Mesenchymal stem cell (in vitro differentiated cells and primary cell): Measurements from ENCODE around the gene TSHZ1.

ENCODE experiments used
- DNase-seq: peaks from one replicate; pipeline ENCODE4 v3.0.0-alpha.2; 2013
- H2AFZ ChIP-seq: one replicate; pipeline ENCODE4 v1.6.1; 2013; ENCODE audit warnings: low read depth, mild to moderate bottlenecking, control low read depth, inconsistent platforms, low read length, moderate library complexity
- H2AK5ac ChIP-seq: 2 replicates; pipeline ENCODE4 v1.6.1; 2013; ENCODE audit warnings: low read length, moderate library complexity, mild to moderate bottlenecking, inconsistent platforms; ENCODE audit not compliant: severe bottlenecking
- H2BK120ac ChIP-seq: one replicate; pipeline ENCODE4 v1.6.1; 2013; ENCODE audit warnings: low read depth, mild to moderate bottlenecking, inconsistent platforms, low read length, moderate library complexity
- H2BK12ac ChIP-seq, 2 experiments: one replicate each; pipeline ENCODE4 v1.6.1; 2013; ENCODE audit warnings: inconsistent platforms in 2 of 2, low read length in 2 of 2, mild to moderate bottlenecking in 2 of 2, moderate library complexity in 2 of 2, control low read depth in 1 of 2
- H2BK15ac ChIP-seq: one replicate; pipeline ENCODE4 v1.6.1; 2013; ENCODE audit warnings: mild to moderate bottlenecking, low read depth, inconsistent platforms; ENCODE audit not compliant: poor library complexity, severe bottlenecking
- H2BK5ac ChIP-seq: 2 replicates; pipeline ENCODE4 v1.6.1; 2013; ENCODE audit warnings: low read depth, mild to moderate bottlenecking, low read length, control low read depth, inconsistent platforms; ENCODE audit not compliant: poor library complexity, severe bottlenecking
- H3K14ac ChIP-seq, 2 experiments: one replicate each; pipeline ENCODE4 v1.6.1; 2013; ENCODE audit warnings: inconsistent platforms in 2 of 2, low read length in 2 of 2, control low read depth in 1 of 2, mild to moderate bottlenecking in 1 of 2, moderate library complexity in 1 of 2
- H3K18ac ChIP-seq, 2 experiments: one replicate each; pipeline ENCODE4 v1.6.1; 2013; ENCODE audit warnings: inconsistent platforms in 2 of 2, low read length in 2 of 2, control low read depth in 1 of 2, low read depth in 1 of 2, mild to moderate bottlenecking in 1 of 2
- H3K23ac ChIP-seq, 2 experiments: one replicate each; pipeline ENCODE4 v1.6.1; 2013; ENCODE audit warnings: inconsistent platforms in 2 of 2, low read length in 2 of 2, mild to moderate bottlenecking in 2 of 2, moderate library complexity in 2 of 2, control low read depth in 1 of 2
- H3K27ac ChIP-seq: 2 replicates; pipeline ENCODE4 v1.5.1; 2013; ENCODE audit warnings: mild to moderate bottlenecking, moderate library complexity, low read length, control low read depth, inconsistent platforms; ENCODE audit not compliant: poor library complexity, severe bottlenecking
- H3K27me3 ChIP-seq, 2 experiments: 2 replicates each; pipeline versions ENCODE4 v1.6.1 to v1.7.0; 2013; ENCODE audit warnings: low read length in 2 of 2, mild to moderate bottlenecking in 2 of 2, moderate library complexity in 2 of 2, control low read depth in 1 of 2, inconsistent platforms in 1 of 2; ENCODE audit not compliant: control insufficient read depth in 1 of 2, insufficient read depth in 1 of 2
- H3K36me3 ChIP-seq, 2 experiments: 2 replicates each; pipeline versions ENCODE4 v1.6.1 to v1.7.0; 2013; ENCODE audit warnings: low read length in 2 of 2, control low read depth in 1 of 2, inconsistent platforms in 1 of 2, low read depth in 1 of 2, mild to moderate bottlenecking in 1 of 2; ENCODE audit not compliant: insufficient read depth in 2 of 2, control insufficient read depth in 1 of 2
- H3K4ac ChIP-seq, 2 experiments: one replicate each; pipeline ENCODE4 v1.6.1; 2013; ENCODE audit warnings: inconsistent platforms in 2 of 2, low read length in 2 of 2, mild to moderate bottlenecking in 2 of 2, moderate library complexity in 2 of 2, control low read depth in 1 of 2, low read depth in 1 of 2
- H3K4me1 ChIP-seq: 2 replicates; pipeline ENCODE4 v1.6.1; 2013; ENCODE audit warnings: low read depth, low read length, control low read depth; ENCODE audit not compliant: control insufficient read depth, insufficient read depth
- H3K4me2 ChIP-seq: 2 replicates; pipeline ENCODE4 v1.6.1; 2013; ENCODE audit warnings: low read length, mild to moderate bottlenecking, inconsistent platforms; ENCODE audit not compliant: poor library complexity, severe bottlenecking
- H3K4me3 ChIP-seq, 2 experiments: 2 replicates each; pipeline versions ENCODE4 v1.5.1 to v1.7.0; 2013; ENCODE audit warnings: low read length in 2 of 2, mild to moderate bottlenecking in 2 of 2, control low read depth in 1 of 2, low read depth in 1 of 2; ENCODE audit not compliant: insufficient read depth in 1 of 2
- H3K79me1 ChIP-seq: replicated peaks from 2 replicates; pipeline ENCODE4 v1.6.1; 2013; ENCODE audit warnings: mild to moderate bottlenecking, control low read depth, low read length, inconsistent platforms; ENCODE audit not compliant: poor library complexity, severe bottlenecking
- H3K9ac ChIP-seq: 2 replicates; pipeline ENCODE4 v1.7.0; 2013; ENCODE audit warnings: mild to moderate bottlenecking, low read length, moderate library complexity
- H3K9me3 ChIP-seq: 2 replicates; pipeline ENCODE4 v1.7.0; 2013; ENCODE audit warnings: mild to moderate bottlenecking, low read length; ENCODE audit not compliant: control insufficient read depth
- H4K8ac ChIP-seq: one replicate; pipeline ENCODE4 v1.6.1; 2013; ENCODE audit warnings: inconsistent platforms, mild to moderate bottlenecking, low read length, moderate library complexity
- H4K91ac ChIP-seq: one replicate; pipeline ENCODE4 v1.6.1; 2013; ENCODE audit warnings: mild to moderate bottlenecking, low read length, inconsistent platforms
- WGBS: methylation state at CpG from one replicate; pipeline ENCODE4 v1.1.7; 2013; ENCODE audit warnings: mixed read lengths; 5-methylcytosine and 5-hydroxymethylcytosine counted together

TSHZ1 gene

DNA sequence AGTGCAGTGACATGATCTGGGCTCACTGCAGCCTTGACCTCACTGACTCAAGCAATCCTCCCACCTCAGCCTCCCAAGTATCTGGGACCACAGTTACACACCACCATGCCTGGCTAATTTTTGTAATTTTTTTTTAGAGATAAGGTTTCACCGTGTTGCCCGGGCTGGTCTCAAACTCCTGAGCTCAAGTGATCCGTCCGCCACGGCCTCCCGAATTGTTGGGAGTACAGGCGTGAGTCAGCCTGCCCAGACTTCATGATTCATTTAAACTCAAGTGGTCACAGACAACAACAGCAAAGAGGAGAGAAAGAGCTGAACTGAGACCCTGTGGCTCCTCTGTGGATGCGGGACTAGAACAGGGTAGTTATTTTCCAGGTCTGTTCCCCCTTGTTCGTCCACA, 83.0 kb downstream of the TSHZ1 start:
- H2BK15ac ChIP-seq = no peak overlapping the region
- H2BK12ac ChIP-seq = no peak overlapping the region
- peaks cover 0 to 2% of the 10 kb centered on the region in 2 experiments for H3K36me3 ChIP-seq
- H3K9ac ChIP-seq = no peak overlapping the region
- H3K4ac ChIP-seq = no peak overlapping the region
- H3K14ac ChIP-seq = no peak overlapping the region
- no peak overlapping the region for H3K4me2 ChIP-seq
- H2BK120ac ChIP-seq = no peak overlapping the region
- no peak overlapping the region for H2BK5ac ChIP-seq
- DNase-seq = peak; percentile 67
- no peak overlapping the region for H3K18ac ChIP-seq
- no peaks in the 10 kb centered on the region for H3K4me1 ChIP-seq
- no peak overlapping the region for H2AK5ac ChIP-seq
- H3K23ac ChIP-seq = no peak overlapping the region
- 23% methylated on average over 9 of the region's 9 CpGs for WGBS
- no peak overlapping the region for H2AFZ ChIP-seq
- peaks cover 0 to under 1% of the 10 kb centered on the region in 2 experiments for H3K27me3 ChIP-seq
- no peaks in the 10 kb centered on the region for H3K9me3 ChIP-seq
- H3K79me1 ChIP-seq = no peaks in the 10 kb centered on the region
- H4K91ac ChIP-seq = no peak overlapping the region
- no peak overlapping the region for H3K4me3 ChIP-seq
- H4K8ac ChIP-seq = no peak overlapping the region
- H3K27ac ChIP-seq = no peak overlapping the region

- Histone ChIP-seq H3K18ac (no peak overlapping the region), H3K4ac (no peak overlapping the region), H3K23ac (no peak overlapping the region), H3K36me3 (no peaks in the 10 kb centered on the region), H3K27ac (no peak overlapping the region), H3K9ac (peak overlapping the region; percentile 18), H4K91ac (no peak overlapping the region), H3K79me1 (no peaks in the 10 kb centered on the region), H3K4me2 (no peak overlapping the region), H3K14ac (no peak overlapping the region), H2AFZ (no peak overlapping the region), H2BK5ac (no peak overlapping the region), H3K4me1 (no peaks in the 10 kb centered on the region), H2BK120ac (no peak overlapping the region), H3K27me3 (peaks cover 0 to 6% of the 10 kb centered on the region in 2 experiments), H4K8ac (no peak overlapping the region), H3K4me3 (peak overlapping the region in 1 of 2 experiments; percentile 20), H2BK15ac (no peak overlapping the region), H2AK5ac (no peak overlapping the region), H2BK12ac (no peak overlapping the region), H3K9me3 (no peaks in the 10 kb centered on the region)
- no peak for DNase-seq
- WGBS = 70% methylated on average over 4 of the region's 8 CpGs
Measured at GRCh38 chr18:75297731-75298130, 87.1 kb downstream of the TSHZ1 start.

GRCh38 chr18:75304678-75305557, 94.3 kb downstream of the TSHZ1 start:
- H3K14ac ChIP-seq = no peak overlapping the region
- no peak overlapping the region for H2AFZ ChIP-seq
- no peaks in the 10 kb centered on the region for H3K36me3 ChIP-seq
- no peak overlapping the region for H2BK12ac ChIP-seq
- H3K4me2 ChIP-seq = no peak overlapping the region
- peaks cover 0 to 3% of the 10 kb centered on the region in 2 experiments for H3K27me3 ChIP-seq
- no peak overlapping the region for H2BK120ac ChIP-seq
- no peak overlapping the region for H3K27ac ChIP-seq
- no peak overlapping the region for H3K4ac ChIP-seq
- no peaks in the 10 kb centered on the region for H3K79me1 ChIP-seq
- no peak overlapping the region for H3K9ac ChIP-seq
- no peak overlapping the region for H3K18ac ChIP-seq
- peaks cover 11% of the 10 kb centered on the region for H3K9me3 ChIP-seq
- no peak overlapping the region for H4K8ac ChIP-seq
- DNase-seq = no peak
- no peak overlapping the region for H2BK15ac ChIP-seq
- H4K91ac ChIP-seq = no peak overlapping the region
- no peaks in the 10 kb centered on the region for H3K4me1 ChIP-seq
- 85% methylated on average over 25 of the region's 27 CpGs for WGBS
- H3K4me3 ChIP-seq = no peak overlapping the region
- no peak overlapping the region for H2AK5ac ChIP-seq
- no peak overlapping the region for H3K23ac ChIP-seq
- no peak overlapping the region for H2BK5ac ChIP-seq

- no peak for DNase-seq
- no peak overlapping the region for H2AK5ac ChIP-seq
- H2BK12ac ChIP-seq = no peak overlapping the region
- H3K79me1 ChIP-seq = no peaks in the 10 kb centered on the region
- no peak overlapping the region for H4K8ac ChIP-seq
- no peak overlapping the region for H3K4ac ChIP-seq
- WGBS = 85% methylated on average over 2 of the region's 4 CpGs
- no peak overlapping the region for H3K18ac ChIP-seq
- peaks cover 0 to 3% of the 10 kb centered on the region in 2 experiments for H3K27me3 ChIP-seq
- H3K4me1 ChIP-seq = no peaks in the 10 kb centered on the region
- H4K91ac ChIP-seq = no peak overlapping the region
- no peak overlapping the region for H3K4me3 ChIP-seq
- no peak overlapping the region for H2BK120ac ChIP-seq
- H3K27ac ChIP-seq = no peak overlapping the region
- no peak overlapping the region for H3K4me2 ChIP-seq
- no peak overlapping the region for H2BK15ac ChIP-seq
- no peak overlapping the region for H2AFZ ChIP-seq
- H3K9ac ChIP-seq = no peak overlapping the region
- H2BK5ac ChIP-seq = no peak overlapping the region
- H3K23ac ChIP-seq = no peak overlapping the region
- peaks cover 11% of the 10 kb centered on the region for H3K9me3 ChIP-seq
- H3K36me3 ChIP-seq = no peaks in the 10 kb centered on the region
- no peak overlapping the region for H3K14ac ChIP-seq
Measured at GRCh38 chr18:75305984-75306383, 95.4 kb downstream of the TSHZ1 start.
